ENCODE results near the gene MRPS27. TPM values are rescaled to one million over a fixed set of nuclear protein-coding genes. Genes with fewer than 3 reads are reported as not detected.
A peak's percentile ranks its signal among the peaks of the same experiment; 100 is the strongest.

Gene MRPS27
- polyA plus RNA-seq, 3 donors: 63.0 to 75.3 (median 64.7) TPM

DNA sequence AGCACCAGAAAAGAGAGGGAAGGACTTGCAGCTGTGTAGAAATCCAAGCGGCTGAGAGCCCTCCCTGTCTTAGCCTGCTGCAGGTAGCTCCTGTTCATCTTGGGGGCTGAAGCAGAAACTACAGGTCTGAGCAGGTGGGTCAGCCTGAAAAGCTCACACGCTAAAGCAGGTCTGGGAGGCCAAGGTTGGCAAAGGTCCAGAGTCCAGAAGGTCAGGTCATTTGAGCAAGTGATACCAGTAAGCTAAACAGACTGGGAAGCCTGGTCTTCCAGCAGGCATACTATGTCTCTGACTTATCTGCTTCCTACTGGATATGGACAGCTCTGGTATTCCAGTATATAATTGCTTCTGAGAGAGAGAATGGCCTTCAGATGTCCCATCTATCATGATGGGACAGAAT, 26.4 kb upstream of the MRPS27 start:
- no peak for DNase-seq (ENCODE audit: extremely low read depth in 1 of 11, low read depth in 9 of 11, low spot score in 4 of 11)

DNA sequence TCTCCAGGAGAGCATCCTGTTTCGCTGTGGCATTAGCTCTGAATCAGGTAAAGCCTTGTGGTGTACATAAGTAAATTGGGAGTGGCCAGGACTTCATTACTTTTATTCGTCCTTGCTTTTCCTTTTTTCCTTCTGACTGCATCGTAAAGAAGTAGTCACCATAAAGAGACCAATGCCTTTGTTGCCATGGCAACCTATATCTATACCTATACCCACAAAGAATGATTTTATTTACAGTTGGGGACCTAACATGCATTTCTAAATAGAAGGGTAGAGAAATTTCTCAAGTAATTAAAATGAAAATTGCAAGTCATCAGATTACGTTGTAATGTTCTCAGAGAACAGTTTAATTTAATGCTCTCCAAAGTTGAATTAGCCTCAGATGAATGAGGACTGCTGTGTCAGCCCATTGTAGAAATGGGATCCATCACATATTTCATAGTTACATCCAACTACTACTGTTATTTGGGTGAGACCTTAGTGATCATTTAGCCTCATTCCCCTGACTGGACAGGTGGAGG, 18.7 kb upstream of the MRPS27 start:
- DNase-seq (ENCODE audit: extremely low read depth in 1 of 11, low read depth in 9 of 11, low spot score in 4 of 11): no peak

DNA sequence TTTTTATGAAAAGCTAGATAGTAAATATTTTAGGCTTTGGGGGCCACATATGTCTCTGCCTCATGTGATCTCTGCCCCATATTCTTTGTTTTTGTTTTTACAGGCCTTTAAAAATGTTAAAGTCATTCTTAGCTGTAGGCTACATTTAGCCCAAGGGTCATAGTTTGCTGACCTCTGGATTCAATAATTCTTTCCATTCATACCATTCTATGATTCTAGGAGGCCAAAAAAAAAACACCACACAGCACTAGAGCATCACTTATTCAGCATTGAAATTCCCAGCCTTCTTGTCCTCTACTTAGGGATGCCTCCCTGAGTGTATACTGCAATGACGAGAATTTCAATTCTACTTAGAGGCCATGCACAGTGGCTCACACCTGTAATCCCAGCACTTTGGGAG, 17.1 kb upstream of the MRPS27 start:
- no peak for DNase-seq (ENCODE audit: extremely low read depth in 1 of 11, low read depth in 9 of 11, low spot score in 4 of 11)

DNA sequence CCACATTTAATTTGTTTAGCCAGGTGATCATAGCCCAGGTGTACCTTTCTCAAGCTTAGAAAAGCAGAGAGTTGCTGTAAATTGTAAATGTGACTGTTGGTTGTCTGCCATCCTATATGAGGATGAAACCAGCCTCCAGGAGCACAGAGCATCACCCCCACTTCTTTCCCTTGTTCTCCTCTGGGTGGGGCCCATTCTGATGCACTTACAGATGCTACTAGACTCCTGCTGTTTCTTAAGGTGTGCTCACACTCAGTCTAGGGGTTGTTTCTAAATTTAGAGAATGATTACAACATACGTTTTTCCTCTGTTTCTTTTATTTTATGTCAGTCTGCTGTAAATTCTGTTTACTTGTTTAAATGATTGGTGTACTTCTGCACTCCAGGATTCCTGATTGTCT, 10.7 kb upstream of the MRPS27 start:
- no peak for DNase-seq (ENCODE audit: extremely low read depth in 1 of 11, low read depth in 9 of 11, low spot score in 4 of 11)

DNA sequence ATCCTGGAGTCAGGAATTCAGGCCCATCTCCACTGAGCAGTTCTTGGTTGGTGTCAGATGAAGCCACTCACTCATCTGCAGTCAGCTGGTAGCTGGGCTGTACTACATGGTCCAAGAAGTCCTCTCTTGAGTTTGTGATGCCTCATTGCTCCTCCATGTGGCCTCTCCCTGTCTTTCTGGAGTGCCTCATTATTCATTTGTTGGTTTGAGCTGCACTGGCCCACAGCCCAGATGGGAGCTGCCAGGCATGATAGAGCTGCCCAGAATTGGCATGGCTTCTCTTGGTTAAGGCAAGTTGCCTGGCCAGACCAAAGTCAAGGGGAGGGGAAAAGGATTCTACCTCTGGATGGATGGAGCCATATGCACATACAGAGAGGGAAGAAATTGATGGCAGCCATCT, 8.1 kb upstream of the MRPS27 start:
- DNase-seq (ENCODE audit: extremely low read depth in 1 of 11, low read depth in 9 of 11, low spot score in 4 of 11): no peak

DNA sequence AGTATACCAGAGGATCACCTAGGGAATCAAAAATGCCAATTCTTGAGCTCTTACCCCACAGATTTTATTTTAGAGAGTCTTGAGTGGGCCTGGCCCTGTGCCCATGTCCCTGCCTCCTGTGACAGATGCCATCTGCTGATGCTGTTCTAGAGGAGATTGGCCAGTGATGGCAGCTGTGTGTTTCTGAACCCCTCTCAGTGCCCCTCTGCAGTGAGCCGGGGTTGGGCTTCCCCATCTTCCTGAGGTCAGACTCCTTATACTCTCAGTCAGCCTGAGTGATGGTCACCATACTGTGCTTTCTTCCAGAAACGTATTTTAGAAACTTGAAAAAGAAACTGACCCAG, 6.2 kb upstream of the MRPS27 start:
- DNase-seq (ENCODE audit: extremely low read depth in 1 of 11, low read depth in 9 of 11, low spot score in 4 of 11): no peak

DNA sequence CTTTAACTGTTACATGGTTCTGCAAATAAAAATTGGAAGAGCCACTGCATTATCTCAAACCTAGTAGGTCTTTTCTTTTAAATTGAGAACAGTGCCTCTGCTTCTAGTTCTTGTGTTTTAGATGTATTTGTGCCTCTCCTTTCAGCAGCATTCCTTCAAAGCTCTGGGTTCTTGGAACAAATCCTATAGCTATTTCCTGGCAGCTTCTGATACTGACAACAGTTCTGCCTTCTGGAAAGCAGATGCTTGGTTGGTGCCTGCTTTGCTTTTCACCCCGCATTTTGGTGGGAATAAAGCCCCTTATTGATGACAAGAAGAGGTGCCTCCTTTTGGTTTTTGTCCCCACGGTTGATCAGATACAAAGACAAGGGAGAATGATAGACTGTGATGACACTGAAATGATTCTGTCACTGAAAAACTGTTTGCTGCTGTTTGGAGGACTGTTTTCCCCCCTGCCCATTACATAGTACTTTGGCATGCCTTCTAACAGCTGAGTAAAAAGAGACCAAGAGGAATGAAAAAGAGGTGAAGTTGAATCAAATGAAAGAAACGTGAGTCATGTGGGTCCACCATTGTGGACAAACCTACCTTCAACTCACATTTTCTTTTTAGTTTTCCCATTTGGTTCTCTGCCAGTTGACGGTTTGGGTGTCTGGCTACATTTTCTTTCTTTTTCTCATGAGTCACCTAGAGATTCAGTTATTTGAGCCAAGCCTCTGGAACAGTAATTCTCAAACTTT, 5.7 kb upstream of the MRPS27 start:
- no peak for DNase-seq (ENCODE audit: extremely low read depth in 1 of 11, low read depth in 9 of 11, low spot score in 4 of 11)

DNA sequence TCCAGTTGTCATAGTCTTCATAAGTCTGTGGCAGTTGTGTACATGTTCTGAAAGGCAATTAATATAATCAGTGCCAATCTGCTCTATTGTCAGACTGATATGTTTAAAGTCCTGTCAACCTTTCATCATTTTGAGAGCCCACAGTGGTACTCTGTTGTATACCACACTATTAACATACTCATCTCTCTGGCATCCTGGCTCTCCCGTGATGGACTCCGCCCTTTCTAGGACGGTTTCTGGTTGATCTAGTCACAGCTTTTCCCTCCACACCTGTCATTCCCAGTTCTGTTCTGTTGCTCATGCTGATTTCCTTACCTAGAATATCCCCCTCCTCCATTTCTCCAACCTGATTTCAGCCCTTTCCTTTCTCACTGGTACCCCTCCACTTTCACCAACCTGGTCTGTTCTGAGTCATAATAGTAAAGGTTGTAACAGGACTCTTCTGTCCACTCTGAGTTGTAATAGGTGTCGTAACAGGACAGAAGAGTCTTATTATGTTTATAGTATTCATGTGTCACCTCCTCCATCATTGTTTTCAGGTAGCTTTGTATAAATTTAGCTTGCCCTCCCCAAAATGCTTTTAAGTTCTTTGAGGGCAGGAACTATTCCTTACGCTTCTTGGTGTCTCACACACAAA, 4.3 kb upstream of the MRPS27 start:
- no peak for DNase-seq (ENCODE audit: extremely low read depth in 1 of 11, low read depth in 9 of 11, low spot score in 4 of 11)

DNA sequence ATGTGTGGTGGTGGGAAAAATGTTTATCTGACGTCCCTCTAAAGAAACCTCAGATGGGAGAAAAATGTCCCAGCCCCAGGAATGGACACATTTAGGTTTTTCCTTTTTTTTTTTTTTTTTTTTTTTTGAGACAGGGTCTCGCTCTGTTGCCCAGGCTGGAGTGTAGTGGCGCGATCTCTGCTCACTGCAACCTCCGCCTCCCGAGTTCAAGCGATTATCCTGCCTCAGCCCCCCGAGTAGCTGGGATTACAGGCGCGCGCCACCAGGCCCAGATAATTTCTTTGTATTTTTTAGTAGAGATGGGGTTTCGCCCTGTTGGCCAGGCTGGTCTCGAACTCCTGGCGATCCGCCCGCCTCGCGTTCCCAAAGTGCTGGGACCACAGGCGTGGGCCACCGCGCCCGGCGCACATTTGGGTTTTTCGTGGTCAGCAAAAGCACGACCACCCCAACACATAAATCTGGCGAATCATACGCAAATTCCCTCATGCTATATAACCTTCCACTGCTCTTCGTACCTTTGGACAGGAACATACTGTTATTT, 535 bp downstream of the MRPS27 start:
- DNase-seq (ENCODE audit: extremely low read depth in 1 of 11, low read depth in 9 of 11, low spot score in 4 of 11): peak in 3 of 11 donors; percentile 5 to 11 (median 10)

DNA sequence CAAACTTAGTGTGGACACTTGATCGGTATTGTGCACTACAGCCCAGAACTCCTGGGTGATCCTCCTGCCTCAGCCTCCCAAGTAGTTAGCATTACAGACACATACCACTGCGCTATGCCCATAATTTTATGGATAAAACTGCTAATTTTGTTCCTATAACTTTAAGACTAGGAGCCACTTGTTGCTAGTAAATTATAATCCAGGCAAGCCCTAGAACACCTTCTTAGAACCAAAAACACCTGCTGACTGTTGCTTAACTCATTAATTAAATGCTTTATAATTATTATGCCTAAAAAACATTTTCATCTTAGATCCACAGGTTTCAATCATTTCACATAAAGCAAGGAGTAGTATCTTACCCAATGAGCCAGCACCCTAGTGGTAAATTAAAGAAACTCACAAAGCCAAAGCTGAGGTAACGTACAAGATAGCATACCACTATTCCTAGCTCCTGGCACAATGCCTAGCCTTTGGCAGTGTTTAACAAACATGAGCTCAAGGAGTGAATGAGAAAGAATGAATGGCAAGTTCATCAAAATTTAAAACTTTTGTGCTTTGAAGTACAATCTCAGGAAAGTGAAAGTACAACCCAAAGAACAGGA, 5.4 kb downstream of the MRPS27 start:
- no peak for DNase-seq (ENCODE audit: extremely low read depth in 1 of 11, low read depth in 9 of 11, low spot score in 4 of 11)

DNA sequence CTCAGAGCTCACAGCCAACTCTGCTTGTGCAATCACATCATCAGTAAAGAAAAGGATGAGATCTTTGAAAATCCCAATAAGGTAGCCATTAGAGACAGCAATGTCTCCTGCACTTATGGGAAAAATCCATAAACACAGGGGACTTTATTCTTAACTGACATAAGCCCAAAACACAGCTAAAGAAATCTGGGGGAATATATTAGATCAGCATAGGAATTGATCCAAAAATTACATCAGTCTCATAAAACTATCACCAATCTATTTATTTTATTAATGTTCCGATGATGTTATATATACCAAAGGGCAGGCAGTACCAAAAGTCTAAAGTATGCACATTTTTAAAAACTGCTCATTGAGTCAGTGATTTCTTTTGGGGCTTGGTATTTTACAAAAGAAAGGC, 6.9 kb downstream of the MRPS27 start:
- no peak for DNase-seq (ENCODE audit: extremely low read depth in 1 of 11, low read depth in 9 of 11, low spot score in 4 of 11)

DNA sequence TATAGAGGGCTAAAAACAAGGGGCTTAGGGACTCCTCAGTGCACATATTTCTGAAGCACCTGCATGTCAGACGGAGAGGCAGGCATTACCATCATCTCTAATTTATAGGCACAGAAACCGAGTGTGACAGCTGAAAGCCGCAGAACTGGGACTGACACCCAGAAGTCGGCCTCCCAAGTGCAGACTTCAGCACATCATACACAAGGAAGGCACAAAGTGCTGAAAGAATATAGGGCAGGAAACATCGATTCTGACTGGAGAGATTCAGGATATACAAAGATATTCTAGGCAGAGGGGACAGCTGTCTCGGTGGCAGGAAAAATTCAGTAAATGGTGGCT, 11.2 kb downstream of the MRPS27 start:
- DNase-seq (ENCODE audit: extremely low read depth in 1 of 11, low read depth in 9 of 11, low spot score in 4 of 11): no peak

DNA sequence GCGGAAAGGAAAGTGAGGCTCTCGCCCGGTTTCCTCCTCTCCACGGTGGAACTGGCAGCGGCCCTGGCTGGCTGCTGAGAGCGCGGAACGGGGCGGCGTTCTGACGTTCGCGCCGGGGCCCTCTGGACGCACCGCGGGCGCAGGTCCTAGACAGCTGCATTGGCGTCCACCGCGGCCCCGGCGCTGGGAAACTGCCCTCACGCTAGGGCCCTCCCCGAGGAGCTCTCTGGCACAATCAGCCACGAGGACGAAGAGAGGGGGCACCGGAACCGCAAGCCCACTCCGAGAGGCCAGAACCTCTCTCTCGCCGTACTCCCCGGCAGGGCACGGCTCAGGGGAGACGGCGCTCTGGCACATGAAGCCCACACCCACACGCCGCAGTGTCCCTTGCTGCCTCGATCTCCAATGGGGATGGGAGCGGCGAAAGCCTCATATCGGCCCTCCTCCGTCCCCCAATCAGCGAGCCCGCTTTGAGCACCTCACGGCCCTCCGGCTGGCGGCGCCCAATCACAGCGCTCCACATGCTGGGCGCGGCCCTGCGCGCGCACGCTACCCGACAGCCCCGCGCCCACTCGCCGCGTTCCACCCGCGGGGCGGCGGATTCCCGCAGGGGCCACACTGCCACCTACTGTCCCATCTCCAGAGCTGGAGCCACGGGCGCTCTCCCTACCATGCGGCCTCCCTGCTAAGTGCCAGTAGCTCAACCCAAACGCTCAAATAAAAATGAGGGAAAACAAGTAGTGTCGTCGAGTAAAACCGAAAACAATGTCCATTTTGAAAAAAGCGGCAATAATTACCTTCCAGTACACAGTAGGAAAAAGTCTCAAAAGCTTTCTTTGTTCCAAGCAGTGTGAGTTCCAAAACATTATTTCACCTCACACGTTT, 11.8 kb downstream of the MRPS27 start:
- DNase-seq (ENCODE audit: extremely low read depth in 1 of 11, low read depth in 9 of 11, low spot score in 4 of 11): peak; percentile 84 to 96 (median 95)

DNA sequence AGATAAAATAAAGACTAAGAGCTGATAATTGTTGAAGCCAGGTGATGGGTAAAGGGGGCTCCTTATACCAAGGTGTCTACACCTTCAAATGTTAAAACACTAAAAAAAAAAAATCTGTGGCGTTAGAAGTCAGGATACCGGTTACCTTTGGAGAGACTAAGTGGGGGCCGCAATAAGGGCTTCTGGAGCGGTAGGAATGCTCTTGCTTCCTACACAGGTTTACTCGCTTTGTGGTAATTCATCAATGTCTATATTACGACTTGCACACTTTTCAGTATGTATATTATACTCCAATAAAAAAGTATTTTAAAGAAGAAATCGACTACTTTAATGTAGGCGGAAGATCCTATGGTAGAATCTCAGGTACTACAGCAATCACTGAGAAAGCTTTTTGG, 12.5 kb downstream of the MRPS27 start:
- peak in 5 of 11 donors; percentile 2 to 27 (median 9) for DNase-seq (ENCODE audit: extremely low read depth in 1 of 11, low read depth in 9 of 11, low spot score in 4 of 11)

DNA sequence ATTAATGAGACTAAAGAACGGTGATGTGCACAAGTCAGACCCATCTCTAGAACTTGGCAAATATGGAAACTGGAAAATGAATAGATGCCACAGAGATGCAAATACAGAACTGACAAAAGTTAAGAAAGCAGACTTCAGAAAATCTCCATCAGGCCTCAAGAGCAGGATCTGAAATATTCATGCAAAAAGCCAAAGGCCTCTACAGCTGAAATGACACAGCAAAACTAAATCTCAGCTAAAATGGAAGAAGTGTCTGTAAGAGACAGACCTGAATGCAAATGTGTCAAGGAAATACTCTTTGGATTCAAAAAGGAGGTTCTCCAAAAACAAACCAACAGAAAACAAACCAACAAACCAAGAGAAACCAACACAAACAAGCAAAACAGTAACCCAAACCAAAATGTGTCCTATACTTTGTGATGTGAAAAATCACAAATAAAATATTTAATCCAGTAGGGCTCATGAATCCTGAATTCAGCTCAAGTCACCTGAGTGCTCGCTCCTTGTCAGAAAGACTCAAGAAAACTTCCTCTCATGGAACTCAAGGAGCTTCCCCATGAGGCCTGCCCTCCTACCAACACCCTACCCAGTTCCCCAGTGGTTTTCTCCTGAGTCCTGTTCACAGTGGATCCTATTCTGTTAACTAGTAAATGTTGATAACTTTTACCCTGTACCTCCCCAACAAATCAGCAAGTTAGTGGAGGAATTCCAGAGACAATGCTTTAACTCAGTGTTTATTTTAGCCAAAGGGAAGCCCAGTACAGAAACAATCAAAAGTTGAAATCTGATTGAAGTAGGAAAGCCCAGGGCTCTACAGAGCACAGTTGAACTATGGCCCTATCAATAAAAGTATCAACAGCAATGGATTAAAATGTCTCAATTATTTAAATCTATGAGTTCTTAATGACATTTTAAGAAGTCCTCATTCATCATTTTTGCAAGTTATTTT, 14.6 kb downstream of the MRPS27 start:
- DNase-seq (ENCODE audit: extremely low read depth in 1 of 11, low read depth in 9 of 11, low spot score in 4 of 11): no peak

DNA sequence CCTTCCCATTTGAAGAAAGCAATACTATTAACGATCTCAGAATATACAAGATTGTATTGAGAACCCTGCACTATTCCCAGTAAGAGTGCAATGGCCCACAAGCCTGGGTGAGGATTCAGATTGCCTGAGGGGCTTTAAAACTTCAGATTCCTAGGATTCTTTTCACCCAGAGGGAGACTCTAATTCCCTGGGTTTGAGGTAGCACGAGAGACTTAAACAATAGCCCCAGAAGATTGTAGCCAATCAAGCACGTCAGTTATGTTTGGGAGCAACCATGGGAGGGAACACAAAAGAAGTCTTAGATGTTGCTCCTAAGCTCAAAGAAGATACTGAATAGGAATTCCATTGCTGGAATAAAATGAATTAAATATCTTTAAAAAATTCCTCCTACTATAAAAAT, 17.9 kb downstream of the MRPS27 start:
- no peak for DNase-seq (ENCODE audit: extremely low read depth in 1 of 11, low read depth in 9 of 11, low spot score in 4 of 11)

DNA sequence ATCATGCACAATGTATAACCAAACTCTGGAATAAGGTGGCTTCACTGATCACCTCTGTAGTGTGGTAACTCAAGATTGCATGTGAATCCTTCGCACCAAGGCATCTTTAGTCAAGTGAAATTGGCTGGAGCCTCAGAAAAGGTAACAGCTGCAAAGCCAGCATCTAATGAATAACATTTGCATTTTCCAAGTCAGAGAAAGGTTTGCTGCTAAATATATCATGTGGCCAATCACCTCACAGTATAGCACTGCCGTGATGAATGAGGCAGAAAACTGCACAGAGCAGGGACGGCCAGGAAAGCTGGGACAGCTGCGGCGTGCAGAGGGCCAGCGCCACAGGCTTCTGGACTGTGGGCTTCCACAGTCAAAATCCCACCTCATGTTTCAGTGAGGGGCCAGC, 18.5 kb downstream of the MRPS27 start:
- DNase-seq (ENCODE audit: extremely low read depth in 1 of 11, low read depth in 9 of 11, low spot score in 4 of 11): no peak

DNA sequence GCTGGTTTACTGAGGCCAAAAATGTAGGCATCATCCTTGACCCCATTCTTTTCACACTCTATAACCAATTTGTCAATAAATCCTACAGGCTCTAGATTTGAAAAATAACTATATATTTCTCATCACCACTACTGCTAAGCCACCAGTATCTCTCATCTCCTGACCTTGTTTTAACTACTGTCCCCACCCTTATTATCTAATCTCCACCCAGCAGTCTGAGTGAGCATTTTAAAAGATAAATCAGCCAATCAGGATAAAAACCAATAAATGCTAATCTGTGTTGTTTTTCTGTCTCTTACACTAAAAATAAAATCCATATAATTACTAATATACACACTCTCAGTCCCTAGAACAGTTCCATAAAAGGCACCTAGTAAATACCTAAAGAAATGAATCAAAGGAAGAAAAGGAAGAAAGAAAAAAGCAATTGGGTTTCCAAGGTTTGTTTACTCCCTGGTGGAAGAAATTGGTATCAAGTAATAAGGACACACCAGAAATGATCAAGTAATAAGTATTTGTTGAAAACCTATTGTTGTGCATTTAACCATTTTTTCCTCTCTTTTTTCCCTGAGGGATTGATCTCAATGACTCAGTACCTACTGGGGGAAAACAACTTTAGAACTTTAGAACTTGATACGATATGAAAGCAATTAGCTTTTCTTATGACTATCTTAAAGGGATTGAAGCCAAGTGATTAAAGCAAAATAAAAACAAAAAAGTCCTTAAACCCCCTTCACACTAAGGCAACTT, 19.3 kb downstream of the MRPS27 start:
- no peak for DNase-seq (ENCODE audit: extremely low read depth in 1 of 11, low read depth in 9 of 11, low spot score in 4 of 11)

Data from renal cortex interstitium (tissue), 11 donors.